ENCODE measurements around the gene VAC14. TPM values are rescaled to one million over a fixed set of nuclear protein-coding genes. Genes with fewer than 3 reads are reported as not detected.
A peak's percentile ranks its signal among the peaks of the same experiment; 100 is the strongest.

Gene VAC14
- polyA plus RNA-seq, 1 of the 3 experiments (the other 2 are of a cell fraction), result 33.2 TPM

GRCh38 chr16:70713824-70714223 lies 87.1 kb downstream of the VAC14 start:
- H3K4me1 ChIP-seq (ENCODE audit: control insufficient read depth in 1 of 2, insufficient read depth in 2 of 2, low read depth in 1 of 2, low read length in 1 of 2), result peaks cover 31 to 80% of the 10 kb centered on the region in 2 experiments
- H3K27ac ChIP-seq (ENCODE audit: low read depth in 2 of 2, low read length in 1 of 2), result peak overlapping the region; percentile 98 to 100
- H3K9me3 ChIP-seq, result no peaks in the 10 kb centered on the region
- no peak overlapping the region for H3K4me3 ChIP-seq (ENCODE audit: low read depth in 2 of 2, low read length in 1 of 2)
- H3K4me2 ChIP-seq, result 0 out of 2 replicates have a peak overlapping the region, but pooled peaks have one; percentile 86
- CTCF ChIA-PET, result interaction anchor here (1.2 to 4.7 kb wide), 6 partner anchors 8 to 57 kb away, joined by 5 to 29 read pairs (median 8); no protein-coding TSS in a partner anchor
- no peaks in the 10 kb centered on the region for H3K27me3 ChIP-seq (ENCODE audit: insufficient read depth)
- no peaks in the 10 kb centered on the region for H3K79me2 ChIP-seq (ENCODE audit: insufficient read depth)
- DNase-seq, result peak; percentile 81
- peak overlapping the region; percentile 72; the same call in 1 of the 2 replicates for H3K9ac ChIP-seq
- peaks cover 22% of the 10 kb centered on the region for H3F3A ChIP-seq (replicated peaks; ENCODE audit: insufficient read depth)
- WGBS (ENCODE audit: low lambda C conversion rate), result 85% methylated on average over 7 of the region's 10 CpGs
- TF ChIP-seq SMC3 (IDR thresholded peaks at IDR 0.05; ENCODE audit: low read depth, low read length), result no peak; the same call in 1 of the 2 replicates
- TF ChIP-seq RAD21 (IDR thresholded peaks at IDR 0.05; ENCODE audit: low read length), result peak; percentile 27; the same call in 1 of the 2 replicates
- TF ChIP-seq RFX5 (IDR thresholded peaks at IDR 0.05; ENCODE audit: low read length), result no peak
- TF ChIP-seq TAF1 (IDR thresholded peaks at IDR 0.05; ENCODE audit: borderline replicate concordance, low read depth, low read length), result no peak
- peak; percentile 66 for TF ChIP-seq FOXJ3 (CRISPR knock-in tag; IDR thresholded peaks at IDR 0.05)
- TF ChIP-seq POLR2AphosphoS5 (IDR thresholded peaks at IDR 0.05; ENCODE audit: low read depth, low read length), result no peak
- peak in 1 of 2 experiments; percentile 57; a peak in 2 of 4 replicates for TF ChIP-seq EP300 (IDR thresholded peaks at IDR 0.05; ENCODE audit: borderline replicate concordance in 1 of 2, low read depth in 1 of 2, low read length in 1 of 2)
- TF ChIP-seq EZH2phosphoT487 (IDR thresholded peaks at IDR 0.05; ENCODE audit: borderline replicate concordance, low read depth), result no peak
- TF ChIP-seq MAX (IDR thresholded peaks at IDR 0.05; ENCODE audit: low read depth), result no peak
- peak; percentile 88 for TF ChIP-seq GATA2 (CRISPR knock-in tag; IDR thresholded peaks at IDR 0.05)
- no peaks in the 10 kb centered on the region for H3K36me3 ChIP-seq (replicated peaks in 1 of 2; ENCODE audit: control insufficient read depth in 1 of 2, insufficient read depth in 2 of 2, low read length in 1 of 2)
- no peaks in the 10 kb centered on the region for H4K20me1 ChIP-seq (ENCODE audit: insufficient read depth)
- H2AFZ ChIP-seq (ENCODE audit: low read depth), result no peak overlapping the region
- H3K9me2 ChIP-seq, result no peaks in the 10 kb centered on the region
- POLR2A ChIA-PET, result interaction anchor here (0.9 to 3.0 kb wide), 4 partner anchors 11 to 27 kb away, joined by 3 to 17 read pairs (median 10); no protein-coding TSS in a partner anchor

- H2AFZ ChIP-seq (ENCODE audit: low read depth), result no peak overlapping the region
- H3K36me3 ChIP-seq (replicated peaks in 1 of 2; ENCODE audit: control insufficient read depth in 1 of 2, insufficient read depth in 2 of 2, low read length in 1 of 2), result no peaks in the 10 kb centered on the region
- H3K4me2 ChIP-seq, result no peak overlapping the region
- no peaks in the 10 kb centered on the region for H3K79me2 ChIP-seq (ENCODE audit: insufficient read depth)
- no peak overlapping the region for H3K4me3 ChIP-seq (ENCODE audit: low read depth in 2 of 2, low read length in 1 of 2)
- peaks cover 22% of the 10 kb centered on the region for H3F3A ChIP-seq (replicated peaks; ENCODE audit: insufficient read depth)
- 0 out of 2 replicates have a peak overlapping the region, but pooled peaks have one; percentile 72 for H3K9ac ChIP-seq
- 71% methylated on average over 4 of the region's 5 CpGs for WGBS (ENCODE audit: low lambda C conversion rate)
- CTCF ChIA-PET, result interaction anchor here (0.8 to 4.7 kb wide), 5 partner anchors 10 to 58 kb away, joined by 3 to 29 read pairs (median 7); no protein-coding TSS in a partner anchor
- H3K27me3 ChIP-seq (ENCODE audit: insufficient read depth), result no peaks in the 10 kb centered on the region
- H3K27ac ChIP-seq (ENCODE audit: low read depth in 2 of 2, low read length in 1 of 2), result peak overlapping the region; percentile 98 to 100; a peak in 3 of 4 replicates
- peaks cover 31 to 80% of the 10 kb centered on the region in 2 experiments for H3K4me1 ChIP-seq (ENCODE audit: control insufficient read depth in 1 of 2, insufficient read depth in 2 of 2, low read depth in 1 of 2, low read length in 1 of 2)
- POLR2A ChIA-PET, result interaction anchor here (0.9 to 3.0 kb wide), 4 partner anchors 10 to 26 kb away, joined by 3 to 17 read pairs (median 10); no protein-coding TSS in a partner anchor
- H3K9me2 ChIP-seq, result no peaks in the 10 kb centered on the region
- H4K20me1 ChIP-seq (ENCODE audit: insufficient read depth), result no peaks in the 10 kb centered on the region
- DNase-seq, result no peak
- no peaks in the 10 kb centered on the region for H3K9me3 ChIP-seq
- TF ChIP-seq IRF3 (IDR thresholded peaks at IDR 0.05; ENCODE audit: low read depth, low read length), result no peak
- no peak for TF ChIP-seq TEAD4 (IDR thresholded peaks at IDR 0.05; ENCODE audit: borderline replicate concordance, insufficient read depth)
- TF ChIP-seq REST (IDR thresholded peaks at IDR 0.05; ENCODE audit: low read depth, low read length), result no peak
- TF ChIP-seq ZBTB33 (IDR thresholded peaks at IDR 0.05; ENCODE audit: borderline replicate concordance, low read depth), result no peak
- no peak for TF ChIP-seq MXI1 (IDR thresholded peaks at IDR 0.05; ENCODE audit: low read depth, low read length)
- no peak for TF ChIP-seq YY1 (IDR thresholded peaks at IDR 0.05; ENCODE audit: low read depth)
- TF ChIP-seq TAF1 (IDR thresholded peaks at IDR 0.05; ENCODE audit: borderline replicate concordance, low read depth, low read length), result no peak
- TF ChIP-seq NFIC (IDR thresholded peaks at IDR 0.05; ENCODE audit: borderline replicate concordance), result no peak
- no peak for TF ChIP-seq ELF1 (IDR thresholded peaks at IDR 0.05)
- TF ChIP-seq SMC3 (IDR thresholded peaks at IDR 0.05; ENCODE audit: low read depth, low read length), result no peak
Measured at GRCh38 chr16:70713342-70713741, 87.6 kb downstream of the VAC14 start.

All from SK-N-SH (cell line).